Prostate gland (tissue), 2 donors: ENCODE results near the gene AKAP12.

Experiments used
- POLR2A ChIP-seq: fragments of 450-650 bp; IDR thresholded peaks from one replicate; pipeline ENCODE4 v1.6.1; 2016; ENCODE audit warnings: antibody characterized with exemption, mild to moderate bottlenecking
- TF ChIP-seq, protein P1 (sequence below), 4 experiments: fragments of 200-600 bp in 2 of 4; fragments of 450-650 bp in 2 of 4; sonication (generic) in 2 of 4; IDR thresholded peaks; 1 replicate in 3 of 4; 2 replicates in 1 of 4; pipeline ENCODE4 v1.5.1; 2016 to 2019; ENCODE audit warnings: antibody characterized with exemption in 4 of 4, mild to moderate bottlenecking in 2 of 4, moderate library complexity in 2 of 4

DNA sequence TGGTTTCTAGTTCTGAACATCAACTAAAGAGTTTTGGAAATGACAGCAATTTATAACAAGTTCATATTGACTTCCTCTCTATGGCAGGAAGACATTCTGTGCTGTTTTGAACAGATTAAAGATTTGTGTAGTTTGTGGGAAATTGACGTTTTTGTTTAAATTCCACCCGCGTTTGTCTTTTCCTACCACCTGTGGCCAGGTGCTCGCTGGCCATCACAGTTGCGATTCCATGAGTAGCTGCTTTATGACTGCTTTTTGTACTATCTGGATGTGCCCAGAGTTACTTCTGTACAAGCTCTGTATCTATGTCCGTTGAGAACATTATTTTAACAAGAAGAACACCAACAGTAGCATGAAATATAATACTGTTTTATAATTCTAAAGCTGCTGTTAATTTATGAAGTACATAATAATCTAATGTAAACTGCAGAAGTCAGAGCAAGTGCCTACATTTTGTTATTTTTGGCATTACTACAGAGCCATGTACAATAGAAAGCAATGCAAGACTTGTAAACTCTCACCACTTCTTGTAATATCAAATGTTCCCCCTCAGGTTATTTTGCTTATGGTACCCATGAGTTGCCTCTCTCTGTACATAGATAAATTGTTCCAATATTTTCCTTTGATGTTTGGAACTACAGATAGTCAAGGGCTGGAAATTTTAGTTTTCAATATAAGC lies 118.1 kb downstream of the AKAP12 start:
- TF ChIP-seq, protein P1, sequence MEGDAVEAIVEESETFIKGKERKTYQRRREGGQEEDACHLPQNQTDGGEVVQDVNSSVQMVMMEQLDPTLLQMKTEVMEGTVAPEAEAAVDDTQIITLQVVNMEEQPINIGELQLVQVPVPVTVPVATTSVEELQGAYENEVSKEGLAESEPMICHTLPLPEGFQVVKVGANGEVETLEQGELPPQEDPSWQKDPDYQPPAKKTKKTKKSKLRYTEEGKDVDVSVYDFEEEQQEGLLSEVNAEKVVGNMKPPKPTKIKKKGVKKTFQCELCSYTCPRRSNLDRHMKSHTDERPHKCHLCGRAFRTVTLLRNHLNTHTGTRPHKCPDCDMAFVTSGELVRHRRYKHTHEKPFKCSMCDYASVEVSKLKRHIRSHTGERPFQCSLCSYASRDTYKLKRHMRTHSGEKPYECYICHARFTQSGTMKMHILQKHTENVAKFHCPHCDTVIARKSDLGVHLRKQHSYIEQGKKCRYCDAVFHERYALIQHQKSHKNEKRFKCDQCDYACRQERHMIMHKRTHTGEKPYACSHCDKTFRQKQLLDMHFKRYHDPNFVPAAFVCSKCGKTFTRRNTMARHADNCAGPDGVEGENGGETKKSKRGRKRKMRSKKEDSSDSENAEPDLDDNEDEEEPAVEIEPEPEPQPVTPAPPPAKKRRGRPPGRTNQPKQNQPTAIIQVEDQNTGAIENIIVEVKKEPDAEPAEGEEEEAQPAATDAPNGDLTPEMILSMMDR (IDR thresholded peaks at IDR 0.05), result no peak
- TF ChIP-seq POLR2A, result no peak
